ENCODE data around the gene AGFG2.

DNA sequence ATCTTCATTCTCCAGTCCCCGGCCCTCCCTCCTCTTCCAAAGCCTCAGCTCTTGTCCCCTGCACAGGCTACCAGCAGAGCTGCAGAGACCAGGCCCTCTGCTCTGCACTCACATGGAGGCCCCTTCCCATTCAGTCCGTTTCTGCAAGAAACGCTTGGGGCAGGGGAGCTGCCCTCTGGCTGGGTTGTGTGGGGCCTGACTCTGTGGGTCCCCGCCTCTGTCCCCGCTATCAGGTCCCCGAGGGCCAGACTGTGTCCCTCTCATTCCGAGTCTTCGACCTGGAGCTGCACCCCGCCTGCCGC lies 64.7 kb downstream of the AGFG2 start:
- TF ChIP-seq POLR2A (IDR thresholded peaks at IDR 0.05): no peak
- TF ChIP-seq EP300 (IDR thresholded peaks at IDR 0.05): no peak

Measured in stomach (tissue), 4 donors.